CD14-positive monocyte (primary cell): ENCODE results near the gene PPP3CA. TPM values are rescaled to one million over a fixed set of nuclear protein-coding genes. Genes with fewer than 3 reads are reported as not detected.

Experiments used
- DNase-seq, 3 donors: peaks; one replicate each; pipeline ENCODE4 v3.0.0-alpha.2; 2011 to 2022
- H2AFZ ChIP-seq: 2 replicates; pipeline ENCODE4 v1.6.0; 2012; ENCODE audit warnings: mild to moderate bottlenecking, low read depth, low read length, inconsistent platforms; ENCODE audit not compliant: insufficient read depth, poor library complexity, severe bottlenecking
- H3K27ac ChIP-seq, 2 donors: 1 replicate in 1 of 2; 2 replicates in 1 of 2; pipeline ENCODE4 v1.5.1; 2012 to 2013; ENCODE audit warnings: low read length in 2 of 2, control low read depth in 1 of 2, inconsistent platforms in 1 of 2, low read depth in 1 of 2, mild to moderate bottlenecking in 1 of 2
- H3K27me3 ChIP-seq, 2 donors: one replicate each; pipeline versions ENCODE4 v1.6.0 to v1.6.1; 2011 to 2013; ENCODE audit warnings: low read length in 2 of 2; ENCODE audit not compliant: control insufficient read depth in 2 of 2, insufficient read depth in 2 of 2
- H3K36me3 ChIP-seq, 2 donors: replicated peaks in 1 of 2; 1 replicate in 1 of 2; 2 replicates in 1 of 2; pipeline versions ENCODE4 v1.5.1 to v1.6.1; 2012 to 2013; ENCODE audit warnings: low read length in 2 of 2, control low read depth in 1 of 2, inconsistent platforms in 1 of 2, mild to moderate bottlenecking in 1 of 2; ENCODE audit not compliant: insufficient read depth in 2 of 2, control insufficient read depth in 1 of 2
- H3K4me1 ChIP-seq, 2 donors: 1 replicate in 1 of 2; 2 replicates in 1 of 2; pipeline versions ENCODE4 v1.5.1 to v1.6.1; 2012 to 2013; ENCODE audit warnings: low read length in 2 of 2, control low read depth in 1 of 2, inconsistent platforms in 1 of 2, mild to moderate bottlenecking in 1 of 2, moderate library complexity in 1 of 2; ENCODE audit not compliant: insufficient read depth in 2 of 2, control insufficient read depth in 1 of 2
- H3K4me2 ChIP-seq: replicated peaks from 2 replicates; pipeline ENCODE3; 2012; ENCODE audit warnings: low read length, moderate library complexity, mild to moderate bottlenecking; ENCODE audit not compliant: poor library complexity, severe bottlenecking; ENCODE audit errors: extremely low read depth
- H3K4me3 ChIP-seq, 3 experiments: fragments of 200-600 bp in 1 of 3; sonication (generic) in 1 of 3; replicated peaks in 1 of 3; 1 replicate in 2 of 3; 2 replicates in 1 of 3; pipeline ENCODE4 v1.5.1; 2011 to 2013; ENCODE audit warnings: low read length in 3 of 3, mild to moderate bottlenecking in 3 of 3, control low read depth in 2 of 3, low read depth in 2 of 3, inconsistent platforms in 1 of 3, moderate library complexity in 1 of 3
- H3K79me2 ChIP-seq: 2 replicates; pipeline ENCODE4 v1.6.0; 2012; ENCODE audit warnings: mild to moderate bottlenecking, control low read depth, inconsistent platforms, low read length, moderate library complexity; ENCODE audit not compliant: insufficient read depth
- H3K9ac ChIP-seq: 2 replicates; pipeline ENCODE4 v1.6.0; 2017; ENCODE audit warnings: low read length, mild to moderate bottlenecking; ENCODE audit not compliant: insufficient read depth, poor library complexity, severe bottlenecking
- H3K9me3 ChIP-seq, 2 donors: replicated peaks in 1 of 2; 1 replicate in 1 of 2; 2 replicates in 1 of 2; pipeline versions ENCODE4 v1.5.1 to v1.6.1; 2012 to 2013; ENCODE audit warnings: low read length in 2 of 2, control low read depth in 1 of 2; ENCODE audit not compliant: control insufficient read depth in 1 of 2, insufficient read depth in 1 of 2
- H4K20me1 ChIP-seq: 2 replicates; pipeline ENCODE4 v1.6.0; 2012; ENCODE audit warnings: mild to moderate bottlenecking, low read length, control low read depth, moderate library complexity; ENCODE audit not compliant: insufficient read depth
- H3K27ac Mint-ChIP-seq, 7 donors: one replicate each; pipeline ENCODE4 v1.8.0; 2020; ENCODE audit warnings: mild to moderate bottlenecking in 7 of 7, mixed read lengths in 7 of 7, moderate library complexity in 6 of 7, inconsistent platforms in 2 of 7
- H3K27me3 Mint-ChIP-seq, 3 donors: one replicate each; pipeline ENCODE4 v1.8.0; 2021 to 2022; ENCODE audit warnings: low read depth in 3 of 3, mild to moderate bottlenecking in 3 of 3, mixed read lengths in 3 of 3, moderate library complexity in 3 of 3, inconsistent platforms in 1 of 3
- H3K36me3 Mint-ChIP-seq, 2 donors: one replicate each; pipeline ENCODE4 v1.8.0; 2020; ENCODE audit warnings: mixed read lengths in 2 of 2, inconsistent platforms in 1 of 2, mild to moderate bottlenecking in 1 of 2
- H3K4me1 Mint-ChIP-seq: one replicate; pipeline ENCODE4 v1.8.0; 2020; ENCODE audit warnings: mild to moderate bottlenecking, mixed read lengths
- H3K4me3 Mint-ChIP-seq, 2 donors: one replicate each; pipeline ENCODE4 v1.8.0; 2020; ENCODE audit warnings: mild to moderate bottlenecking in 2 of 2, mixed read lengths in 2 of 2, moderate library complexity in 1 of 2
- H3K9me3 Mint-ChIP-seq, 7 donors: one replicate each; pipeline ENCODE4 v1.8.0; 2020 to 2022; ENCODE audit warnings: mixed read lengths in 7 of 7, mild to moderate bottlenecking in 6 of 7, moderate library complexity in 6 of 7, inconsistent platforms in 2 of 7
- WGBS: methylation state at CpG from one replicate; pipeline ENCODE4 v1.1.5; 2013; ENCODE audit warnings: missing lambda C conversion rate; ENCODE audit not compliant: insufficient coverage; 5-methylcytosine and 5-hydroxymethylcytosine counted together
- intact Hi-C, 2 donors: fragments of 100-400 bp; cut with micrococcal nuclease; formaldehyde crosslinking; loops; one replicate each; pipeline versions ENCODE4 v1.15.0 to v1.15.1; 2023
- polyA plus RNA-seq, 3 donors: library from polyadenylated mRNA; depleted of rRNA in 1 of 3; unstranded in 2 of 3; stranded (reverse) in 1 of 3; fragments of 300-500 nt in 2 of 3; fragments of >200 nt in 1 of 3; fragmentation: Illumina TruSeq in 2 of 3; gene quantifications; 1 replicate in 2 of 3; 2 replicates in 1 of 3; pipeline ENCODE4 v1.2.3, GENCODE V29; 2012 to 2021
- TF ChIP-seq, protein P1 (sequence below): fragments of 200-600 bp; IDR thresholded peaks from one replicate; pipeline ENCODE4 v1.8.0; 2022; ENCODE audit warnings: antibody characterized with exemption, mild to moderate bottlenecking

Gene PPP3CA
- polyA plus RNA-seq, 3 donors = 5.1 to 9.7 (median 8.9) TPM

DNA sequence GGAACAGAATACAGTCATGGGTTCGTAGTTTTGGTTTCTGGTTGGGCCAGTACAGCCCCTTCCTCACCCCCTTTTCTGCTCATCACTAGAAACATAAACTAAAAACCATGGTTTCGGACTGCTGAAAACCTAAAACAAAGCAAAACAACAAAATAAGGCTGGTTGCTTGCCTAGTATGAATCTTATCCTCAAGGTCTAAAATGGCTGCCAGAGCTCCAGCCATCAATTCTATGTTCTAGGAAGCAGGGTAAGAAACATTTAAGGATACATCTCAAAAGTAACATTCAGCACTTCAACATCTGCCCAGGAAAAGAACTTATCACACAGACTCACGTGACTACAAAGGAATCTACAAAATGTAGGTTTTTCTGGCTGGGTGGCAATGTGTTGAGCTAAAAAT is 31.5 kb downstream of the PPP3CA start:
- Histone ChIP-seq H3K79me2 (peaks cover 93% of the 10 kb centered on the region), H3K27me3 (no peaks in the 10 kb centered on the region), H2AFZ (no peak overlapping the region), H3K4me1 (no peaks in the 10 kb centered on the region), H4K20me1 (peaks cover 90% of the 10 kb centered on the region), H3K4me2 (no peak overlapping the region), H3K9ac (no peak overlapping the region), H3K9me3 (no peaks in the 10 kb centered on the region), H3K36me3 (no peaks in the 10 kb centered on the region), H3K27ac (no peak overlapping the region), H3K4me3 (no peak overlapping the region)
- no peak overlapping the region for H3K27ac Mint-ChIP-seq
- H3K27me3 Mint-ChIP-seq = no peaks in the 10 kb centered on the region
- TF ChIP-seq, protein P1, sequence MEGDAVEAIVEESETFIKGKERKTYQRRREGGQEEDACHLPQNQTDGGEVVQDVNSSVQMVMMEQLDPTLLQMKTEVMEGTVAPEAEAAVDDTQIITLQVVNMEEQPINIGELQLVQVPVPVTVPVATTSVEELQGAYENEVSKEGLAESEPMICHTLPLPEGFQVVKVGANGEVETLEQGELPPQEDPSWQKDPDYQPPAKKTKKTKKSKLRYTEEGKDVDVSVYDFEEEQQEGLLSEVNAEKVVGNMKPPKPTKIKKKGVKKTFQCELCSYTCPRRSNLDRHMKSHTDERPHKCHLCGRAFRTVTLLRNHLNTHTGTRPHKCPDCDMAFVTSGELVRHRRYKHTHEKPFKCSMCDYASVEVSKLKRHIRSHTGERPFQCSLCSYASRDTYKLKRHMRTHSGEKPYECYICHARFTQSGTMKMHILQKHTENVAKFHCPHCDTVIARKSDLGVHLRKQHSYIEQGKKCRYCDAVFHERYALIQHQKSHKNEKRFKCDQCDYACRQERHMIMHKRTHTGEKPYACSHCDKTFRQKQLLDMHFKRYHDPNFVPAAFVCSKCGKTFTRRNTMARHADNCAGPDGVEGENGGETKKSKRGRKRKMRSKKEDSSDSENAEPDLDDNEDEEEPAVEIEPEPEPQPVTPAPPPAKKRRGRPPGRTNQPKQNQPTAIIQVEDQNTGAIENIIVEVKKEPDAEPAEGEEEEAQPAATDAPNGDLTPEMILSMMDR = no peak
- peaks cover 4% of the 10 kb centered on the region for H3K4me1 Mint-ChIP-seq
- DNase-seq = no peak
- H3K9me3 Mint-ChIP-seq = peaks cover 0 to 6% (median 0%) of the 10 kb centered on the region in 7 donors
- H3K36me3 Mint-ChIP-seq = no peaks in the 10 kb centered on the region
- intact Hi-C loops = no loop called here
- no peak overlapping the region for H3K4me3 Mint-ChIP-seq
- 100% methylated on average over 1 of the region's 3 CpGs for WGBS

DNA sequence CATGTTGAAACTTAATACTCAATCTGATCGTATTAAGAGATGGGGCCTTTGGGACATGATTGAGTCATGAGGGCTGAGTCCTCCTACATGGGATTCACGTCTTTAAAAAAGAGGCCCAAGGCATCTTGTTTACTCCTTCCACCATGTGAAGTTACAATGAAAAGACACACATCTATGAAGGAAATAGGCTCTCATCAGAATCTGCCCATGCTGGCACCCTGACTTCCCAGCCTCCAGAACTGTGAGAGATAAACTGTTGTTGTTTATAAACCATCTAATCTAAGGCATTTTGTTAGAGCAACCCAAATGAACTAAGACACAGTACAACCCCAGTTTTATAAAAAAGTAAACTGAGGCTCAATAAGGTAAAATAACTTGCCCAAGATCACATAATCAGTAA is 32.3 kb downstream of the PPP3CA start:
- H3K4me1 Mint-ChIP-seq = peaks cover 9% of the 10 kb centered on the region
- H3K27me3 Mint-ChIP-seq = no peaks in the 10 kb centered on the region
- TF ChIP-seq, protein P1 = no peak
- Histone ChIP-seq H3K79me2 (peaks cover 91% of the 10 kb centered on the region), H3K4me1 (no peaks in the 10 kb centered on the region), H3K36me3 (no peaks in the 10 kb centered on the region), H3K27ac (no peak overlapping the region), H3K27me3 (no peaks in the 10 kb centered on the region), H3K4me2 (no peak overlapping the region), H3K4me3 (no peak overlapping the region), H3K9ac (no peak overlapping the region), H3K9me3 (no peaks in the 10 kb centered on the region), H4K20me1 (peaks cover 90% of the 10 kb centered on the region), H2AFZ (no peak overlapping the region)
- peaks cover 0 to 6% (median 0%) of the 10 kb centered on the region in 7 donors for H3K9me3 Mint-ChIP-seq
- intact Hi-C loops = no loop called here
- no CpG with 5 or more reads among the region's 2 CpGs for WGBS
- no peak for DNase-seq
- H3K36me3 Mint-ChIP-seq = no peaks in the 10 kb centered on the region
- no peak overlapping the region for H3K27ac Mint-ChIP-seq
- no peak overlapping the region for H3K4me3 Mint-ChIP-seq
